ENCODE data around the gene TPK1.
"Not testable (repeated sequence)": the region's sequence is repeated elsewhere in the genome, so short reads cannot be mapped to it uniquely, and the experiment has no call there.

Gene TPK1

GRCh38 chr7:144632724-144633123 lies 203.1 kb downstream of the TPK1 start:
- no peak for DNase-seq (ENCODE audit: low read depth, low spot score)

- DNase-seq (ENCODE audit: low read depth, low spot score) = no peak
Observed at GRCh38 chr7:144629598-144629997, 206.3 kb downstream of the TPK1 start.

DNA sequence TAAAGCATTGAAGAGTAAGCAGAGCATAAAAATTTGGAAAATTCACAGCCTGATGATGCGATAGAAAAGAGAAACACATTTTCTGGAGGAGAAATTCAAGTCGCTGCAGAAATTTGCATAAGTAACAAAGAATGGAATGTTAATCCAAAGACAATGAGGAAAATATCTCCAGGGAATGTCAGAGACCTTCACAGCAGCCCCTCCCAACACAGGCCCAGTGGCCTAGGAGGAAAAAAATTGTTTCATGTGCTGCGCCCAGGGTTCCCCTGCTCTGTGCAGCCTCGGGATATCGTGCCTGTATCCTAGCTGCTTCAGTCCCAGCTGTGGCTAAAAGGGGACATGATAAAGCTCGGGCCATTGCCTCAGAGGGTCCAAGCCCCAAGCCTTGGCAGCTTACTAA lies 206.8 kb downstream of the TPK1 start:
- DNase-seq (ENCODE audit: low read depth, low spot score) = no peak

GRCh38 chr7:144628176-144628575 lies 207.7 kb downstream of the TPK1 start:
- DNase-seq (ENCODE audit: low read depth, low spot score) = no peak

- no peak for DNase-seq (ENCODE audit: low read depth, low spot score)
Observed at GRCh38 chr7:144622745-144623144, 213.1 kb downstream of the TPK1 start.

DNA sequence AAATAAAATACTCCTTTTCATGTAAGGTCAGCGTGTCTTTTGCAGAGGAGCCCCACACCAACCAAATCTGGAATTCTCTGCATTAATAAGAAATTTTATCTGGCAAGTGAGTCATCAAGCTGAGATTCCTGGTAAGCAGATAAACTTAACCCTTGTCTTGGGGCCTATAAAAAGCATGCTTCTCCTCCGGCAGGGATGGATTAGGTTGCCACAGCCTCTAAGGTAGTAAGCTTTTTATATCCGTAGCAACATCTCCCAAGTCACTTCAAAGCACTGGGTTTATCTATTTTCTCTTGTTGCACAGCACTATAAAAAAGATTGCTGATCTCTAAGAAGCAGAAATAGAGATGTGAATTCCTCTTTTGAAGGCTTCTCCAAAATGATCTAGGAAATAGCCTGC lies 229.6 kb downstream of the TPK1 start:
- DNase-seq (ENCODE audit: low read depth, low spot score) = no peak

- no peak for DNase-seq (ENCODE audit: low read depth, low spot score)
Observed at GRCh38 chr7:144596953-144597352, 238.9 kb downstream of the TPK1 start.

- no peak for DNase-seq (ENCODE audit: low read depth, low spot score)
Observed at GRCh38 chr7:144594580-144594979, 241.3 kb downstream of the TPK1 start.

GRCh38 chr7:144588559-144589051 lies 247.2 kb downstream of the TPK1 start:
- no peak for DNase-seq (ENCODE audit: low read depth, low spot score)

- DNase-seq (ENCODE audit: low read depth, low spot score) = no peak
Observed at GRCh38 chr7:144587701-144588100, 248.2 kb downstream of the TPK1 start.

DNA sequence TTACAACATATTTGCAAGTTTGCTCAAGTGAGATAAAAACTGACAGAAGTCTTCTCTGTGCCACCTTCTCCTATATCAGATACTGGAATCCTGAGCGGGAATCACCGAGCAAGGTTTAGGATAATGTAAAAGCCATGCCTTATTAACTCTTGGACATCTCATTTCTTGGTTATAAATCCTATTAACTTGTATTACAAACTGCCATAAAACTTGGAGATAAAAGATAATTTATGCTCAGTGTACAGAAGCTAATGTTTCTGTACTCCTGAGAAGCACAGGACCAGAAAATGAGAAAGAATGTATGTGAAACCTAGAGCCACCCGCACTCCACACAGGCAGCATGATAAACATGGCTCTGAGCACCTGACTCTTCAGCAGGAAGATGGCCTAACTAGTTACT lies 251.1 kb downstream of the TPK1 start:
- no peak for DNase-seq (ENCODE audit: low read depth, low spot score)

DNA sequence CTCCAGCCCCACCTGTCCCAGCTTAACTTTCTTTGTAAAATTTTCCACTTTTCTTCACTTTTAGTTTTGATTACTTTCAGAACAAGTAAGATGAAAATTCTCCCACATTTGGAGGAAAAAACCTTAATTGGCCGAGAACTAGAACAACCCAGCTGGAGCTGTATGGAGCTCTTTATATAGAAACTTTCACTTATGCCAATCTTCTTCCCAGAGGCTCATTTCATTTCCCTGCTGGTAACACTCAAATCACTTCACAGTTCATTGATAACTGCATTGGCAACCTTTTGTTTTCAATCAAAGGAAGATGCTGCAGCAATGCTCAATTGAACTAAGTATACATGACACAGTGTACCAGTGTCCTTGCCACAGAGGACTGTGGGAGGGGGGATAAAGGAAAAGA lies 256.2 kb downstream of the TPK1 start:
- DNase-seq (ENCODE audit: low read depth, low spot score) = no peak

DNA sequence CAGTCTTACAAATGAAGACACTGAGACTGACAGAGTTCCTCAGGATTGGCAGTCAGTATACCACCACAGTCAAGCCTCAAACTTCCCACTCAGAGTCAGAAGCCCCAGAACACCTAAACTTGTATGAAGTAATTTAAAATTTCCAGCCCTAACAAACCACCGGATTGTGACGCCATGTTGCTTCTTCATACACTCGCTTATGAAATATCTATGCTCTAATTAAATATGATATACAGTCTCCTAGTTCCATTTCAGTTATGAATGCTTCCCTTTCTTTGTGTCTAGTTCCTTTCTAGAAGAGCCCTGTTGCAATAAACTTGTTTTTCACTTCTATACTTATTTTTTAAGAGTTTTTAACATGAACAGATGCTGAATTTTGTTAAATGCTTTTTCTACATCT lies 260.4 kb downstream of the TPK1 start:
- DNase-seq (ENCODE audit: low read depth, low spot score) = no peak

DNA sequence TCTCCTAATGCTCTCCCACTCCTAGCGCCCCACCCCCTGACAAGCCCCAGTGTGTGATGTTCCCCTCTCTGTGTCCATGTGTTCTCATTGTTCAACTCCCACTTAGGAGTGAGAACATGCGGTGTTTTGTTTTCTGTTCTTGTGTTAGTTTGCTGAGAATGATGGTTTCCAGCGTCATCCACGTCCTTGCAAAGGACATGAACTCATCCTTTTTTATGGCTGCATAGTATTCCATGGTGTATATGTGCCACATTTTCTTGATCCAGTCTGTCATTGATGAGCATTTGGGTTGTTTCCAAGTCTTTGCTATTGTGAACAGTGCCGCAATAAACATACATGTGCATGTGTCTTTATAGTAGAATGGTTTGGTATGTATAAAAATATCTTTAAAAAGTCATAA lies 261.1 kb downstream of the TPK1 start:
- DNase-seq (ENCODE audit: low read depth, low spot score) = not testable (repeated sequence)

GRCh38 chr7:144568233-144568632 lies 267.6 kb downstream of the TPK1 start:
- no peak for DNase-seq (ENCODE audit: low read depth, low spot score)

GRCh38 chr7:144565586-144565985 lies 270.3 kb downstream of the TPK1 start:
- no peak for DNase-seq (ENCODE audit: low read depth, low spot score)

DNA sequence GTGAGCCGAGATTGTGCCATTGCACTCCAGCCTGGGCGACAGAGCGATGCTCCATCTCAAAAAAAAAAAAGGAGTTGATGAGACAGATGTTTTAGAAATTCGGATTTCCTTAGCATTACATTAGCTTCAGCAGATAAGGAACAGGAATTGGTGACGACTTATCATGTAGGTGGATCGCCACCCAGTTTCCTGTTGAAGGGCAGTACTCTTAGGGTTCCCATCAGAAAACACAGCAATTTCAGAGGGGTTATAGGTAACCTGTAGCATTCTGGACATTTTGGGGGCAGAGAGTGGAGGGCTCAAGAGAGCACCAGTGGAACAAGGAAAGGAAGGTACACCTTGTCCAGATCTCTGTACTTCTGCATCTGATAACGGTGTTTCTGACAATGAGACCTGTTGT lies 286.0 kb downstream of the TPK1 start:
- no peak for DNase-seq (ENCODE audit: low read depth, low spot score)

GRCh38 chr7:144548556-144548955 lies 287.3 kb downstream of the TPK1 start:
- no peak for DNase-seq (ENCODE audit: low read depth, low spot score)

GRCh38 chr7:144547888-144548287 lies 288.0 kb downstream of the TPK1 start:
- no peak for DNase-seq (ENCODE audit: low read depth, low spot score)

GRCh38 chr7:144546782-144547181 lies 289.1 kb downstream of the TPK1 start:
- no peak for DNase-seq (ENCODE audit: low read depth, low spot score)

DNA sequence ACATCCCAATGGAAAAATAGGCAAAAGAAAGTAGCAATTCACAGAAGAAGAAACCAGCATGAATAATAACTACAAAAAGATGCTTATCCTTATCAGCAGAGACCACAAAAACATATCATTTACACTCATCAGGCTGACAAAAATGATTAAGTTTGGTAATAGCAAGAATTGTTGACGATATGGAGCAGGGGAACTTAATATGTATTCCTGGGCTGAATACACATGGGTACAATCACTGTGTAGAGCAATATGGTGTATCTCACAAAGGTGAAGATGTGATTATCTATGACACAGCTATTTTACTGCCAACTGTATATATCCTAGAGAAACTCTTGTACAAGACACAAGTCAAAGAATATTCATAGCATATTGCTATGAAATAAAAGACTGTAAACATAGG lies 290.5 kb downstream of the TPK1 start:
- DNase-seq (ENCODE audit: low read depth, low spot score) = no peak

GRCh38 chr7:144534655-144535395 lies 301.0 kb downstream of the TPK1 start:
- no peak for DNase-seq (ENCODE audit: low read depth, low spot score)

GRCh38 chr7:144534196-144534595 lies 301.7 kb downstream of the TPK1 start:
- DNase-seq (ENCODE audit: low read depth, low spot score) = no peak

GRCh38 chr7:144531181-144531580 lies 304.7 kb downstream of the TPK1 start:
- no peak for DNase-seq (ENCODE audit: low read depth, low spot score)

All from brain pericyte (primary cell).